Measurements from ENCODE around the gene SPRYD7. TPM values are rescaled to one million over a fixed set of nuclear protein-coding genes. Genes with fewer than 3 reads are reported as not detected.

SPRYD7 gene
- polyA plus RNA-seq, 1 donor (not counting 4 experiments of a cell fraction or from before 2014, with no cell fraction given): 11.3 TPM

DNA sequence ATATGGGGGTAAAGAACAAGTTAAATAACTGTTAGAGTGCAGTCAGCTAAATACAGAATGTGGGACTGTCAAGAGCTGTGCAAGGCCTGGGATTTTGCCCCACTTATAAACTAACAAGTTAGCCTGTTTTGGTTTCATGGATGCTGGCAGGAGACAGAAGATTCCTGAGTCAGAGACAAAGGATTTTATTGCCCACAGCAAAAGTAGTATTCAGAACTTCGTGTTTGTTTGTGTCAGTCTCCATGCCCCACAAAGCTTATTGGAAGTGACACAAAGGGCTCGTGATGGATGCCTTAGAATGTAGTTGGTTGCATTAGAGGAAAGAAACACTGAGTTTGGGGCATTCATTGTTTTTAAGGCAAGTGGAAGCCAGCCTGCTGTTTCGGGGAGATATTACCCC is 22.2 kb upstream of the SPRYD7 start:
- H3K9me3 ChIP-seq (ENCODE audit: control insufficient read depth, low read depth, low read length): no peaks in the 10 kb centered on the region
- H3K27me3 ChIP-seq (ENCODE audit: control insufficient read depth, extremely low read depth, insufficient read depth, low read length): no peaks in the 10 kb centered on the region
- FAIRE-seq (no peak), DNase-seq (ENCODE audit: low read depth, low spot score) (no peak)
- no peak overlapping the region for H2AFZ ChIP-seq (ENCODE audit: control insufficient read depth, low read length)
- H3K4me2 ChIP-seq (ENCODE audit: control insufficient read depth, extremely low read depth, insufficient read depth, low read depth, low read length): no peak overlapping the region
- TF ChIP-seq, protein P1, sequence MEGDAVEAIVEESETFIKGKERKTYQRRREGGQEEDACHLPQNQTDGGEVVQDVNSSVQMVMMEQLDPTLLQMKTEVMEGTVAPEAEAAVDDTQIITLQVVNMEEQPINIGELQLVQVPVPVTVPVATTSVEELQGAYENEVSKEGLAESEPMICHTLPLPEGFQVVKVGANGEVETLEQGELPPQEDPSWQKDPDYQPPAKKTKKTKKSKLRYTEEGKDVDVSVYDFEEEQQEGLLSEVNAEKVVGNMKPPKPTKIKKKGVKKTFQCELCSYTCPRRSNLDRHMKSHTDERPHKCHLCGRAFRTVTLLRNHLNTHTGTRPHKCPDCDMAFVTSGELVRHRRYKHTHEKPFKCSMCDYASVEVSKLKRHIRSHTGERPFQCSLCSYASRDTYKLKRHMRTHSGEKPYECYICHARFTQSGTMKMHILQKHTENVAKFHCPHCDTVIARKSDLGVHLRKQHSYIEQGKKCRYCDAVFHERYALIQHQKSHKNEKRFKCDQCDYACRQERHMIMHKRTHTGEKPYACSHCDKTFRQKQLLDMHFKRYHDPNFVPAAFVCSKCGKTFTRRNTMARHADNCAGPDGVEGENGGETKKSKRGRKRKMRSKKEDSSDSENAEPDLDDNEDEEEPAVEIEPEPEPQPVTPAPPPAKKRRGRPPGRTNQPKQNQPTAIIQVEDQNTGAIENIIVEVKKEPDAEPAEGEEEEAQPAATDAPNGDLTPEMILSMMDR (optimal IDR thresholded peaks at IDR 0.05 in 1 of 3, IDR thresholded peaks at IDR 0.05 in 1 of 3, conservative IDR thresholded peaks at IDR 0.05 in 1 of 3; ENCODE audit: extremely low read depth in 1 of 3, insufficient read depth in 2 of 3, low read length in 3 of 3): no peak
- TF ChIP-seq EZH2 (IDR thresholded peaks at IDR 0.05; ENCODE audit: low read length): no peak
- no peaks in the 10 kb centered on the region for H3K4me1 ChIP-seq (ENCODE audit: control insufficient read depth, extremely low read depth, insufficient read depth, low read length)
- no peaks in the 10 kb centered on the region for H4K20me1 ChIP-seq (ENCODE audit: control insufficient read depth, extremely low read depth, insufficient read depth, low read length)
- no peaks in the 10 kb centered on the region for H3K9me1 ChIP-seq (ENCODE audit: control insufficient read depth, extremely low read depth, insufficient read depth, low read length)
- H3K36me3 ChIP-seq (ENCODE audit: control insufficient read depth in 2 of 2, extremely low read depth in 1 of 2, insufficient read depth in 2 of 2, low read length in 2 of 2): no peaks in the 10 kb centered on the region
- H3K4me3 ChIP-seq (ENCODE audit: control insufficient read depth in 2 of 3, extremely low read depth in 1 of 3, insufficient read depth in 2 of 3, low read depth in 1 of 3, low read length in 3 of 3): no peak overlapping the region
- no peak overlapping the region for H3K27ac ChIP-seq (ENCODE audit: control insufficient read depth, insufficient read depth, low read length)
- no peak overlapping the region for H3K9ac ChIP-seq (ENCODE audit: control insufficient read depth, extremely low read depth, insufficient read depth, low read length)
- no peaks in the 10 kb centered on the region for H3K79me2 ChIP-seq (ENCODE audit: control insufficient read depth, insufficient read depth, low read length)
- dilution Hi-C loops (cut with MboI; ENCODE audit: extremely low pct_ligation_motif_present, low sequenced_read_pairs): no loop called here

DNA sequence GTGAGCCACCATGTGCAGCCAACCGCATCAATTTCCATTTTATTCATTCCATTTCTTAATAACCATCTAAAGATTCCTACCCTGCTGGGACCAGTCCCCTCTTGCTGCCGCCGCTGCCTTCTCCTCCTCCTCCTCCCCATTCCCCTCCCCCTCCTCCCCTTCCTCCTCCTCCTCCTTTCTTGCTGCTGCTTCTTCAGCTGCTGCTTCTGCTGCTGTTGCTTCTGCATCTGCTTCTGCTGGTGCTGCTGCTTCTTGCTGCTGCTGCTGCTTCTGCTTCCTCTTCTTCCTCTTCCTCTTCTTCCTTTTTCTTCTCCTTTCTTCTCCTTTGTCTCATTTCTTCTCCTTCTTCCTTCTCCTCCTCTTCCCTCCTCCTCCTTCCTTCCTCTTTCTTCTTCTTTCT is 20.0 kb upstream of the SPRYD7 start:
- H3K4me3 ChIP-seq (ENCODE audit: control insufficient read depth in 2 of 3, extremely low read depth in 1 of 3, insufficient read depth in 2 of 3, low read depth in 1 of 3, low read length in 3 of 3): no peak overlapping the region
- H3K4me1 ChIP-seq (ENCODE audit: control insufficient read depth, extremely low read depth, insufficient read depth, low read length): no peaks in the 10 kb centered on the region
- H3K9me1 ChIP-seq (ENCODE audit: control insufficient read depth, extremely low read depth, insufficient read depth, low read length): no peaks in the 10 kb centered on the region
- H3K4me2 ChIP-seq (ENCODE audit: control insufficient read depth, extremely low read depth, insufficient read depth, low read depth, low read length): no peak overlapping the region
- H3K27ac ChIP-seq (ENCODE audit: control insufficient read depth, insufficient read depth, low read length): no peak overlapping the region
- no peaks in the 10 kb centered on the region for H3K27me3 ChIP-seq (ENCODE audit: control insufficient read depth, extremely low read depth, insufficient read depth, low read length)
- H3K79me2 ChIP-seq (ENCODE audit: control insufficient read depth, insufficient read depth, low read length): no peaks in the 10 kb centered on the region
- no peak overlapping the region for H3K9ac ChIP-seq (ENCODE audit: control insufficient read depth, extremely low read depth, insufficient read depth, low read length)
- TF ChIP-seq EZH2 (IDR thresholded peaks at IDR 0.05; ENCODE audit: low read length): no peak
- TF ChIP-seq, protein P1 (optimal IDR thresholded peaks at IDR 0.05 in 1 of 3, IDR thresholded peaks at IDR 0.05 in 1 of 3, conservative IDR thresholded peaks at IDR 0.05 in 1 of 3; ENCODE audit: extremely low read depth in 1 of 3, insufficient read depth in 2 of 3, low read length in 3 of 3): no peak
- FAIRE-seq: no peak
- no peaks in the 10 kb centered on the region for H3K9me3 ChIP-seq (ENCODE audit: control insufficient read depth, low read depth, low read length)
- no peaks in the 10 kb centered on the region for H4K20me1 ChIP-seq (ENCODE audit: control insufficient read depth, extremely low read depth, insufficient read depth, low read length)
- DNase-seq (ENCODE audit: low read depth, low spot score): no peak
- H3K36me3 ChIP-seq (ENCODE audit: control insufficient read depth in 2 of 2, extremely low read depth in 1 of 2, insufficient read depth in 2 of 2, low read length in 2 of 2): no peaks in the 10 kb centered on the region
- H2AFZ ChIP-seq (ENCODE audit: control insufficient read depth, low read length): no peak overlapping the region
- dilution Hi-C loops (cut with MboI; ENCODE audit: extremely low pct_ligation_motif_present, low sequenced_read_pairs): no loop called here

All from keratinocyte (primary cell).